PFSK-1 (cell line): ENCODE measurements around the gene ZNF511.

Experiments
- FOXP2 ChIP-seq: optimal IDR thresholded peaks from 2 replicates; pipeline ENCODE3; 2011; ENCODE audit warnings: borderline replicate concordance, control low read depth, inconsistent platforms; ENCODE audit not compliant: insufficient read depth; ENCODE audit errors: extremely low read length, extremely low read depth
- POLR2AphosphoS5 ChIP-seq: IDR thresholded peaks from 2 replicates; pipeline ENCODE4 v1.6.1; 2012; ENCODE audit warnings: low read depth, mild to moderate bottlenecking, control low read depth, low read length, moderate library complexity
- SIN3A ChIP-seq: IDR thresholded peaks from 2 replicates; pipeline ENCODE4 v1.6.1; 2012; ENCODE audit warnings: mild to moderate bottlenecking, low read length, moderate library complexity, borderline replicate concordance; ENCODE audit not compliant: insufficient read depth
- TAF1 ChIP-seq: IDR thresholded peaks from 2 replicates; pipeline ENCODE4 v1.6.1; 2012; ENCODE audit warnings: low read length, control low read depth, borderline replicate concordance; ENCODE audit not compliant: insufficient read depth
- TF ChIP-seq, protein P1 (sequence below), 2 experiments: IDR thresholded peaks; 2 replicates each; pipeline versions ENCODE4 v1.6.1 to v1.8.0; 2011 to 2012; ENCODE audit warnings: low read depth in 2 of 2, low read length in 2 of 2, control low read depth in 1 of 2, inconsistent platforms in 1 of 2, mild to moderate bottlenecking in 1 of 2, moderate library complexity in 1 of 2; ENCODE audit not compliant: insufficient read depth in 1 of 2

DNA sequence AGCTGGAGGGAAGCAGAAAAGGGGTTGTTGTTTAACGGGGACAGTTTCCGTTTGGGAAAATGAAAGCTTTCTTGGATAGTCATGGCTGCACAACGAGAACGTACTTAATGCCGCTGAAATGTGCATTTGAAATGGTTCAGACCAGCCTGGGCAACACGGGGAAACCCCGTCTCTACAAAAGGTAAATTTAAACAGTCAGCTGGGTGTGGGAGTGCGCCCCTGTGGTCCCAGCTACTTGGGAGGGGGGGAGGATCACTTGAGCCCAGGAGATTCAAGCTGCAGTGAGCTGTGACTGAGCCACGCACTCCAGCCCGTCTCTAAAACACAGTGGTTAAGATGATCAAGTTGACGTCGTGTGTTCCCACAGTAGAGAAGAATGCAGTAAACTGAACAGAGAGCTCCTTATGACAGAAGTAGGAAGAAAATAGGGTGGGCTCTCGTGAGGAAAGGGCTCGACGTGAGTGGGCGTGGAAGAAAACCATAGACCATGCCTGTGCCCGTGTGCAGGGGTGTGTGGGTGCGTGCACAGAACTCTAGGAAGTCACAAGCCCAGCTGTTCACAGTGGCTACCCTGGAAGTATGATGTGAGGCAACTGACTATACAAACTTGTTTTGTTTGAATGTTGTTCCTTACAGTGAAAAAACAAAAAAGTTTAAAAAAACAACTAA lies 53.2 kb downstream of the ZNF511 start:
- TF ChIP-seq TAF1 (no peak), FOXP2 (no peak), POLR2AphosphoS5 (no peak), SIN3A (no peak)
- TF ChIP-seq, protein P1, sequence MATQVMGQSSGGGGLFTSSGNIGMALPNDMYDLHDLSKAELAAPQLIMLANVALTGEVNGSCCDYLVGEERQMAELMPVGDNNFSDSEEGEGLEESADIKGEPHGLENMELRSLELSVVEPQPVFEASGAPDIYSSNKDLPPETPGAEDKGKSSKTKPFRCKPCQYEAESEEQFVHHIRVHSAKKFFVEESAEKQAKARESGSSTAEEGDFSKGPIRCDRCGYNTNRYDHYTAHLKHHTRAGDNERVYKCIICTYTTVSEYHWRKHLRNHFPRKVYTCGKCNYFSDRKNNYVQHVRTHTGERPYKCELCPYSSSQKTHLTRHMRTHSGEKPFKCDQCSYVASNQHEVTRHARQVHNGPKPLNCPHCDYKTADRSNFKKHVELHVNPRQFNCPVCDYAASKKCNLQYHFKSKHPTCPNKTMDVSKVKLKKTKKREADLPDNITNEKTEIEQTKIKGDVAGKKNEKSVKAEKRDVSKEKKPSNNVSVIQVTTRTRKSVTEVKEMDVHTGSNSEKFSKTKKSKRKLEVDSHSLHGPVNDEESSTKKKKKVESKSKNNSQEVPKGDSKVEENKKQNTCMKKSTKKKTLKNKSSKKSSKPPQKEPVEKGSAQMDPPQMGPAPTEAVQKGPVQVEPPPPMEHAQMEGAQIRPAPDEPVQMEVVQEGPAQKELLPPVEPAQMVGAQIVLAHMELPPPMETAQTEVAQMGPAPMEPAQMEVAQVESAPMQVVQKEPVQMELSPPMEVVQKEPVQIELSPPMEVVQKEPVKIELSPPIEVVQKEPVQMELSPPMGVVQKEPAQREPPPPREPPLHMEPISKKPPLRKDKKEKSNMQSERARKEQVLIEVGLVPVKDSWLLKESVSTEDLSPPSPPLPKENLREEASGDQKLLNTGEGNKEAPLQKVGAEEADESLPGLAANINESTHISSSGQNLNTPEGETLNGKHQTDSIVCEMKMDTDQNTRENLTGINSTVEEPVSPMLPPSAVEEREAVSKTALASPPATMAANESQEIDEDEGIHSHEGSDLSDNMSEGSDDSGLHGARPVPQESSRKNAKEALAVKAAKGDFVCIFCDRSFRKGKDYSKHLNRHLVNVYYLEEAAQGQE (IDR thresholded peaks at IDR 0.05; ENCODE audit: insufficient read depth in 1 of 2, low read depth in 2 of 2, low read length in 2 of 2): no peak
